IMR-90 (cell line): Measurements from ENCODE around the gene DNAH17. TPM values are rescaled to one million over a fixed set of nuclear protein-coding genes. Genes with fewer than 3 reads are reported as not detected.

Source experiments
- MAZ ChIP-seq: IDR thresholded peaks from 2 replicates; pipeline ENCODE4 v1.6.1; 2012; ENCODE audit warnings: low read depth, mild to moderate bottlenecking, low read length, improper control_type of control experiment, moderate library complexity, borderline replicate concordance
- RCOR1 ChIP-seq: IDR thresholded peaks from 2 replicates; pipeline ENCODE4 v1.6.1; 2012; ENCODE audit warnings: mild to moderate bottlenecking, low read length, improper control_type of control experiment; ENCODE audit not compliant: insufficient replicate concordance
- polyA plus RNA-seq, 3 experiments: library from polyadenylated mRNA; depleted of rRNA; stranded (reverse); fragments of >200 nt; gene quantifications; 2 replicates each; pipeline ENCODE4 v1.2.3, GENCODE V29; 2012; ENCODE audit warnings: low replicate concordance in 1 of 3
- total RNA-seq: library from RNA; depleted of rRNA; stranded (reverse); fragments of >200 nt; gene quantifications from 2 replicates; pipeline ENCODE4 v1.2.3, GENCODE V29; 2012
- TF ChIP-seq, protein P1 (sequence below): conservative IDR thresholded peaks from 2 replicates; pipeline ENCODE4 v1.5.1; 2012; ENCODE audit warnings: mild to moderate bottlenecking, low read depth, low read length, improper control_type of control experiment

DNAH17 gene
- total and polyA plus RNA-seq, 2 of the 4 experiments (the other 2 are of a cell fraction) = not detected

DNA sequence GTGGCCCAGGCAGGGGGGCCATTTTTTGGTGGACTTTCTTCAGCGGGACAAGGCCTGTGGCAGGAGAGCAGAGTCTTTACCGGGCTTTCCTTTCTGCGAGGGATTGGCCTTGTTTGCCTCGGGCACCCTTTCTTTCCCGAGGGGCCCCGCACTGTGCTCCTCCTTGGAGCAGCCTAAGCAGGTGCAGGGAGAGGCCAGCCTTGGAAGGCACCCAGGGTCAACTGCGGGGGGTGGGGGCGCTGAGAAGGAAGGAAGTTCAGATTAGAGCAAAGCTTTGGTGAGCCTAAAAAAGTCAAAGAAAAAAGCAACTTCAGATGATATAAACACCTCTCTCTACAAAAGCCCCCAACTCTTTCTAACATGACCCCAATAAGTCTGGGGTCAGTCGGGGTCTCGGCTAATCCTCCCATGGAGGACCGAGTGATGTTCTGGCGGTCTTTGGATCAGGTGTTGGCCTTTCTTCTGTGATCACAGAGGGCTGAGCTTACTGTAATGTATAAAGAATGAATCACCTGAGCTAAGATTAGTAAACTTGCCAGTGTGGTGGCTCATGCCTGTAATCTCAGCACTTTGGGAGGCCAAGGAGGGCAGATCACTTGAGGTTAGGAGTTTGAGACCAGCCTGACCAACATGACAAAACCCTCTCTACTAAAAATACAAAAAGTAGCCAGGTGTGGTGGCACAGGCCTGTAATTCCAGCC is 135.8 kb downstream of the DNAH17 start (continued):
- TF ChIP-seq MAZ (no peak), RCOR1 (no peak)
- TF ChIP-seq, protein P1, sequence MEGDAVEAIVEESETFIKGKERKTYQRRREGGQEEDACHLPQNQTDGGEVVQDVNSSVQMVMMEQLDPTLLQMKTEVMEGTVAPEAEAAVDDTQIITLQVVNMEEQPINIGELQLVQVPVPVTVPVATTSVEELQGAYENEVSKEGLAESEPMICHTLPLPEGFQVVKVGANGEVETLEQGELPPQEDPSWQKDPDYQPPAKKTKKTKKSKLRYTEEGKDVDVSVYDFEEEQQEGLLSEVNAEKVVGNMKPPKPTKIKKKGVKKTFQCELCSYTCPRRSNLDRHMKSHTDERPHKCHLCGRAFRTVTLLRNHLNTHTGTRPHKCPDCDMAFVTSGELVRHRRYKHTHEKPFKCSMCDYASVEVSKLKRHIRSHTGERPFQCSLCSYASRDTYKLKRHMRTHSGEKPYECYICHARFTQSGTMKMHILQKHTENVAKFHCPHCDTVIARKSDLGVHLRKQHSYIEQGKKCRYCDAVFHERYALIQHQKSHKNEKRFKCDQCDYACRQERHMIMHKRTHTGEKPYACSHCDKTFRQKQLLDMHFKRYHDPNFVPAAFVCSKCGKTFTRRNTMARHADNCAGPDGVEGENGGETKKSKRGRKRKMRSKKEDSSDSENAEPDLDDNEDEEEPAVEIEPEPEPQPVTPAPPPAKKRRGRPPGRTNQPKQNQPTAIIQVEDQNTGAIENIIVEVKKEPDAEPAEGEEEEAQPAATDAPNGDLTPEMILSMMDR = no peak
